HAP-1 (cell line): ENCODE measurements around the gene RBM12.

Source experiments
- DNase-seq, 2 experiments: peaks; one replicate each; pipeline ENCODE4 v3.0.0-alpha.2; 2016 to 2020; ENCODE audit warnings: low spot score in 2 of 2
- H3K27me3 ChIP-seq: fragments of 250-450 bp; sonication (Bioruptor Pico); 2 replicates; pipeline ENCODE4 v1.5.1; 2020; ENCODE audit warnings: low read depth, mild to moderate bottlenecking, moderate library complexity
- H3K36me3 ChIP-seq: fragments of 250-450 bp; sonication (Bioruptor Pico); replicated peaks from 2 replicates; pipeline ENCODE4 v1.5.1; 2020; ENCODE audit warnings: mild to moderate bottlenecking
- H3K4me1 ChIP-seq: fragments of 250-450 bp; sonication (Bioruptor Pico); 2 replicates; pipeline ENCODE4 v1.5.1; 2020; ENCODE audit warnings: mild to moderate bottlenecking
- H3K4me3 ChIP-seq: fragments of 250-450 bp; sonication (Bioruptor Pico); 2 replicates; pipeline ENCODE4 v1.5.1; 2020; ENCODE audit warnings: mild to moderate bottlenecking, moderate library complexity
- H3K9me3 ChIP-seq: fragments of 250-450 bp; sonication (Bioruptor Pico); 2 replicates; pipeline ENCODE4 v1.5.1; 2020; ENCODE audit warnings: mild to moderate bottlenecking, moderate library complexity
- in situ Hi-C: fragments of 300-500 bp; cut with MboI; formaldehyde crosslinking; loops from 3 replicates; pipeline ENCODE4 v1.14.3; 2020; ENCODE audit warnings: low sequenced_read_pairs, inconsistent platforms, mixed read lengths

RBM12 gene

GRCh38 chr20:35680452-35681183 lies 15.9 kb upstream of the RBM12 start:
- DNase-seq: no peak
- in situ Hi-C loops: no loop called here
- Histone ChIP-seq H3K27me3 (no peaks in the 10 kb centered on the region), H3K9me3 (no peaks in the 10 kb centered on the region), H3K4me1 (peaks cover 4% of the 10 kb centered on the region), H3K4me3 (no peak overlapping the region), H3K36me3 (peaks cover 5% of the 10 kb centered on the region; the same call in 1 of the 2 replicates)

- DNase-seq: no peak
- Histone ChIP-seq H3K36me3 (peaks cover 32% of the 10 kb centered on the region), H3K4me1 (no peaks in the 10 kb centered on the region), H3K9me3 (no peaks in the 10 kb centered on the region), H3K4me3 (no peak overlapping the region), H3K27me3 (no peaks in the 10 kb centered on the region)
- in situ Hi-C loops: no loop called here
Measured at GRCh38 chr20:35674921-35675320, 10.2 kb upstream of the RBM12 start.

GRCh38 chr20:35673884-35674283 lies 9.2 kb upstream of the RBM12 start:
- in situ Hi-C loops: no loop called here
- no peak for DNase-seq
- Histone ChIP-seq H3K9me3 (no peaks in the 10 kb centered on the region), H3K4me1 (no peaks in the 10 kb centered on the region), H3K36me3 (peaks cover 40% of the 10 kb centered on the region), H3K4me3 (no peak overlapping the region), H3K27me3 (no peaks in the 10 kb centered on the region)

GRCh38 chr20:35669681-35670080 lies 5.0 kb upstream of the RBM12 start:
- Histone ChIP-seq H3K36me3 (peaks cover 44% of the 10 kb centered on the region), H3K4me3 (no peak overlapping the region), H3K27me3 (no peaks in the 10 kb centered on the region), H3K9me3 (no peaks in the 10 kb centered on the region), H3K4me1 (peaks cover 4% of the 10 kb centered on the region)
- DNase-seq: no peak
- in situ Hi-C loops: no loop called here

- no peaks in the 10 kb centered on the region for H3K27me3 ChIP-seq
- H3K36me3 ChIP-seq: peaks cover 44% of the 10 kb centered on the region
- in situ Hi-C loops: no loop called here
- no peak overlapping the region for H3K4me3 ChIP-seq
- peaks cover 4% of the 10 kb centered on the region for H3K4me1 ChIP-seq
- no peaks in the 10 kb centered on the region for H3K9me3 ChIP-seq
- DNase-seq: no peak
Measured at GRCh38 chr20:35669221-35669620, 4.5 kb upstream of the RBM12 start.

- H3K4me1 ChIP-seq: peaks cover 15% of the 10 kb centered on the region
- H3K4me3 ChIP-seq: no peak overlapping the region
- peaks cover 21% of the 10 kb centered on the region for H3K36me3 ChIP-seq
- in situ Hi-C loops: no loop called here
- no peaks in the 10 kb centered on the region for H3K27me3 ChIP-seq
- DNase-seq: no peak
- H3K9me3 ChIP-seq: no peaks in the 10 kb centered on the region
Measured at GRCh38 chr20:35665949-35666288, 1.2 kb upstream of the RBM12 start.

GRCh38 chr20:35663516-35664465 lies 909 bp downstream of the RBM12 start:
- H3K27me3 ChIP-seq: no peaks in the 10 kb centered on the region
- peaks cover 17% of the 10 kb centered on the region for H3K4me1 ChIP-seq
- DNase-seq: peak; percentile 73 to 79
- H3K9me3 ChIP-seq: no peaks in the 10 kb centered on the region
- peaks cover 5% of the 10 kb centered on the region for H3K36me3 ChIP-seq
- in situ Hi-C loops: no loop called here
- H3K4me3 ChIP-seq: peak overlapping the region; percentile 88

- in situ Hi-C loops: no loop called here
- Histone ChIP-seq H3K4me3 (peak overlapping the region; percentile 88), H3K27me3 (no peaks in the 10 kb centered on the region), H3K9me3 (no peaks in the 10 kb centered on the region), H3K36me3 (no peaks in the 10 kb centered on the region; the same call in 1 of the 2 replicates), H3K4me1 (peaks cover 17% of the 10 kb centered on the region)
- no peak for DNase-seq
Measured at GRCh38 chr20:35662551-35662950, 2.1 kb downstream of the RBM12 start.

- DNase-seq: no peak
- peak overlapping the region; percentile 88 for H3K4me3 ChIP-seq
- peaks cover 5% of the 10 kb centered on the region for H3K36me3 ChIP-seq
- in situ Hi-C loops: no loop called here
- no peaks in the 10 kb centered on the region for H3K27me3 ChIP-seq
- H3K4me1 ChIP-seq: peaks cover 17% of the 10 kb centered on the region
- no peaks in the 10 kb centered on the region for H3K9me3 ChIP-seq
Measured at GRCh38 chr20:35661908-35662307, 2.8 kb downstream of the RBM12 start.

- no peaks in the 10 kb centered on the region for H3K9me3 ChIP-seq
- H3K36me3 ChIP-seq: peaks cover 11% of the 10 kb centered on the region
- no peak for DNase-seq
- no peak overlapping the region for H3K4me3 ChIP-seq
- no peaks in the 10 kb centered on the region for H3K27me3 ChIP-seq
- in situ Hi-C loops: no loop called here
- peaks cover 17% of the 10 kb centered on the region for H3K4me1 ChIP-seq
Measured at GRCh38 chr20:35661053-35661452, 3.6 kb downstream of the RBM12 start.

GRCh38 chr20:35660122-35660937 lies 4.4 kb downstream of the RBM12 start:
- H3K4me1 ChIP-seq: peaks cover 17% of the 10 kb centered on the region
- H3K27me3 ChIP-seq: no peaks in the 10 kb centered on the region
- H3K4me3 ChIP-seq: no peak overlapping the region
- H3K9me3 ChIP-seq: no peaks in the 10 kb centered on the region
- no peak for DNase-seq
- in situ Hi-C loops: no loop called here
- H3K36me3 ChIP-seq: peaks cover 19% of the 10 kb centered on the region

GRCh38 chr20:35657271-35657670 lies 7.4 kb downstream of the RBM12 start:
- in situ Hi-C loops: no loop called here
- peaks cover 13% of the 10 kb centered on the region for H3K4me1 ChIP-seq
- H3K9me3 ChIP-seq: no peaks in the 10 kb centered on the region
- no peak overlapping the region for H3K4me3 ChIP-seq
- no peak for DNase-seq
- H3K36me3 ChIP-seq: peaks cover 47% of the 10 kb centered on the region
- no peaks in the 10 kb centered on the region for H3K27me3 ChIP-seq

GRCh38 chr20:35654415-35654814 lies 10.3 kb downstream of the RBM12 start:
- Histone ChIP-seq H3K36me3 (peaks cover 56% of the 10 kb centered on the region), H3K4me3 (no peak overlapping the region), H3K4me1 (peaks cover 4% of the 10 kb centered on the region), H3K27me3 (no peaks in the 10 kb centered on the region), H3K9me3 (no peaks in the 10 kb centered on the region)
- in situ Hi-C loops: no loop called here
- DNase-seq: no peak
